CD4-positive, alpha-beta T cell treated with Interleukin-15 for 1 hour (primary cell): Measurements from ENCODE around the gene BANF1.

Experiments used
- DNase-seq: peaks from one replicate; pipeline ENCODE4 v3.0.0-alpha.2; 2020

The BANF1 gene, protein sequence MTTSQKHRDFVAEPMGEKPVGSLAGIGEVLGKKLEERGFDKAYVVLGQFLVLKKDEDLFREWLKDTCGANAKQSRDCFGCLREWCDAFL

GRCh38 chr11:66001942-66002647, at the start of gene BANF1, which contains the start of gene EIF1AD:
Gene BANF1 (plus strand): TSS chr11:66002503. CDS start chr11:66003251, 748 bp downstream.
Gene EIF1AD (minus strand): TSS chr11:66002157. CDS start chr11:66000389, 1,768 bp downstream.
- peak; percentile 92 for DNase-seq

DNA sequence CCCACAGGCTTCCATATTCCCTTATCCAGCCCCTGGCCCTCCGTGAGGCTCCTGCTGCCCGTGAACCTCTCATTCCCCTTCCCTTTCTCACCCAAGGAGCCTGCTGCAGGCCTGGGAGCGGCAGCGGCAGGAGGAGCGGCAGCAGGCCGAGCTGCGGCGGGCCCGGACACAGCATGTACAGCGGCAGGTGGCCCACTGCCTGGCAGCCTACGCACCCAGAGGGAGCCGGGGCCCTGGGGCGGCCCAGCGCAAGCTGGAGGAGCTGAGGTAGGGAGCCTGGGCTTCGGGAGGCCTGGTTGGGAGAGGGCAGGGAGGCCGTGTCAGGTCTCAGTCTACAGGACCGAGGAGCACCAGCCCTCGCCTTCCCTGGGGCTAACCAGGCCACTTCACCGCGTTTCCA, 48.8 kb upstream of the BANF1 start:
- no peak for DNase-seq

DNA sequence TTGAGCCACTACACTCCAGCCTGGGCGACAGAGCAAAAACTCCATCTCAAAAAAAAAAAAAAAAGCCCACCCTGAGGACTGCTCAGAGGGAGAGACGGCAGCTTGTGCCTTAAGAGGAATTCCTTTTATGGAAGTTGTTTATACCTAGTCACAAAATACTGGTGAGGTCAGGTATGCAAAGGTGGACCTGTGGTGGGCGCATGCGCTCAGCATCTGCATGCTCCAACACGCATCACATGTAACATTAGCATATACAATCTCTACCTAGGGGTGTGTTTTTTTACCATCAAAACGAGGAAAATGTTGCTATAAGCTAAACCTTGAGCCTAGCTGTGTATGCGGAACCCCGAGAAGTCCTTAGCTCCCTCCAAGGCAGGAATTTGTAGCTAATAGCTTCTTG, 47.5 kb upstream of the BANF1 start:
- DNase-seq: no peak

DNA sequence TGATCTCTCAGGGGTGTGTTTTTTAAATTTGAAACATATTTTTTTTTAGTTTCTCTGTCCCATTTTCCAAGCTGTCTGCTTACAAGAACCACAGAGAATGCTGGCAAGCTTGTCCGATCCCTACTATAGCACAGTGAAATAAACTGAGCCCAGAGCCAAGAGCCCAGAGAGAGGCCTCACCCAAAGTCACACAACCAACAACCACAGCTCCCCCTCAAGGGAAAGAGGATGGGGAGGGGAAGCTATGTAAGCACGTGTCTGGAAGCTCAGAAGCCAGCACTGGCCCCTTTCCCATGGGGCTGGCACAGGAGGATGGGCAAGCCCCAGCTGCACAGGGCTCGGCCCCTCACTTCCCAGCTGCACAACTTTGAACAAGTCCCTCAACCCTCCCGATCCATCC, 44.0 kb upstream of the BANF1 start:
- DNase-seq: no peak

DNA sequence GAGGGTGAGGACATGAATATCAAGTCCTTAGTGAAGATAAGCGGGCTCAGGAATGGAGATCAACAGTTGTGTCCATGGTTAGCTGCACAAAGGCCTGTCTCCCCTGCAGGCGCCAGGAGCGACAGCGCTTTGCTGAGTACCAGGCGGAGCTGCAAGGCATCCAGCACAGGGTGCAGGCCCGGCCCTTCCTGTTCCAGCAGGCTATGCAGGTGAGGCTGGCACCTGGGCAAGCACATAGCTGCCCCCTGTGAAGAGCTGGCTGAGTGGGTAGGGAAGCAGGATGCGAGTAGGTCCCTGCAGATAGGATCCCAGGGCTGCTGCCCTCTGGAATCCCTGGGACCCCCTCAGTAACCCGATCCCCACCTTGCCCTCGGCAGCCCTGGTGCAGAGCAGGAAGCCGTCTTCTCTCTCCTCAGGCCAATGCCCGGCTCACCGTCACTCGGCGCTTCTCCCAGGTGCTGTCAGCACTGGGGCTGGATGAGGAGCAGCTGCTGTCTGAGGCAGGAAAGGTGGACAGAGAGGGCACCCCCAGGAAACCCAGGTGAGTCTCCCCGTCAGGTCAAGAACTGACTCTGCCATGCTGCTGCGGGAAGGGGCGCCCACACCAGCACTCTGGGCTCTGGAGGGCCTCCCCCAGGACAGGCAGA, 43.4 kb upstream of the BANF1 start:
- no peak for DNase-seq

GRCh38 chr11:65960824-65961266, 41.5 kb upstream of the BANF1 start:
- no peak for DNase-seq

DNA sequence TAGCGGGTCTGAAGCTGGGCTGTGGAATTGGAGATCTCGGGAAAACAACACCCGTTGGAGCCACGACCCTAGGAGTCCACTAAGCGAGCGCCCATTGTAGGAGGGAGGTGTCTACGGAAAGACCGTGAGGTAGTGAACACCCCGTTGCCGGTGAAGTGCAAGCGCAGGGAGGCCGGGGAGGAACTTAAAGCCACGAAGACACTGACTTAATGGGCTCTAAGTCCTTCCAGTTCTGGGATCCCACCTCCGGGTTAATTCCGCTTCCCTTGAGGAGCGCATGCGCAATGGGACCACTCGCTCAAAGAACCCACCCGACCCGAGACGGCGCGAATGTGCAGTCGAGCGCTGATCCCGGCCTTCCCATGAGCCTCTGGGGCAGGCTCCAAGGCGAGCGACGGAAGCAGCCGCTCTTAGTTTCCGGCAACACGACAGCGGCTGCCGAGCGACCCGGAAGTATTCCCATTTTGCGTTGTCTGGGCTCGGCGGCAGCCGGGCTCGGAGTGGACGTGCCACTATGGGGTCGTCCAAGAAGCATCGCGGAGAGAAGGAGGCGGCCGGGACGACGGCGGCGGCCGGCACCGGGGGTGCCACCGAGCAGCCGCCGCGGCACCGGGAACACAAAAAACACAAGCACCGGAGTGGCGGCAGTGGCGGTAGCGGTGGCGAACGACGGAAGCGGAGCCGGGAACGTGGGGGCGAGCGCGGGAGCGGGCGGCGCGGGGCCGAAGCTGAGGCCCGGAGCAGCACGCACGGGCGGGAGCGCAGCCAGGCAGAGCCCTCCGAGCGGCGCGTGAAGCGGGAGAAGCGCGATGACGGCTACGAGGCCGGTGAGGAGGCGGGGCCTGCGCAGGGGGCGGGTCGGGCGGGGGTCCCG, 40.8 kb upstream of the BANF1 start, which contains the start of gene SART1:
Gene SART1 (plus strand): TSS at position 468 of the 874 bp plus-strand sequence. CDS start 47 bp downstream, at position 515.
- peak; percentile 98 for DNase-seq

GRCh38 chr11:65962141-65962564, 40.1 kb upstream of the BANF1 start:
- no peak for DNase-seq

- DNase-seq: no peak
These were observed 37.4 kb upstream of the BANF1 start for GRCh38 chr11:65964906-65965305.

DNA sequence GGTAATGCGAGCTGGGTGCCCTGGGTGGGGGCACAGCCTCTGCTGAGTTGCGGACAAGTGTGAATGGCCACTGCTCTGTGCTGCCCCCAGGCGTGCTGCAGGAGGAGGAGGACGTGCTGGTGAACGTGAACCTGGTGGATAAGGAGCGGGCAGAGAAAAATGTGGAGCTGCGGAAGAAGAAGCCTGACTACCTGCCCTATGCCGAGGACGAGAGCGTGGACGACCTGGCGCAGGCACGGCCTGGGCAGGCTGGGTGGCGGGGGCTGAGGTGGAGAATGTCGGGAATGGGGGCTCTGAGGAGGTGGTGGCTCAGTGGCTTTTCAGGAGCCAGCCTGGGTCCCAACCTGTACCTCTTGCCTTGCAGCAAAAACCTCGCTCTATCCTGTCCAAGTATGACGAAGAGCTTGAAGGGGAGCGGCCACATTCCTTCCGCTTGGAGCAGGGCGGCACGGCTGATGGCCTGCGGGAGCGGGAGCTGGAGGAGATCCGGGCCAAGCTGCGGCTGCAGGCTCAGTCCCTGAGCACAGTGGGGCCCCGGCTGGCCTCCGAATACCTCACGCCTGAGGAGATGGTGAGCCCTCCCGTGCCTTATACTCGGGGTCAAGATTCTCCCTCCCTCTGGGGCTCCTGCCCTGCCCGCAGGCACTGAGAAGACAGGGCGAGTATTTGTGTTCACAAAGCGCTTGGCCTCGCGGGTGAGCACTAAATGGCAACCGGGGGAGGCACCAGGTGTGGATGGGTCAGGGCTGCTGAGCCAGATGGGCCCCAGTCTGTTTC, 36.1 kb upstream of the BANF1 start:
- no peak for DNase-seq

DNA sequence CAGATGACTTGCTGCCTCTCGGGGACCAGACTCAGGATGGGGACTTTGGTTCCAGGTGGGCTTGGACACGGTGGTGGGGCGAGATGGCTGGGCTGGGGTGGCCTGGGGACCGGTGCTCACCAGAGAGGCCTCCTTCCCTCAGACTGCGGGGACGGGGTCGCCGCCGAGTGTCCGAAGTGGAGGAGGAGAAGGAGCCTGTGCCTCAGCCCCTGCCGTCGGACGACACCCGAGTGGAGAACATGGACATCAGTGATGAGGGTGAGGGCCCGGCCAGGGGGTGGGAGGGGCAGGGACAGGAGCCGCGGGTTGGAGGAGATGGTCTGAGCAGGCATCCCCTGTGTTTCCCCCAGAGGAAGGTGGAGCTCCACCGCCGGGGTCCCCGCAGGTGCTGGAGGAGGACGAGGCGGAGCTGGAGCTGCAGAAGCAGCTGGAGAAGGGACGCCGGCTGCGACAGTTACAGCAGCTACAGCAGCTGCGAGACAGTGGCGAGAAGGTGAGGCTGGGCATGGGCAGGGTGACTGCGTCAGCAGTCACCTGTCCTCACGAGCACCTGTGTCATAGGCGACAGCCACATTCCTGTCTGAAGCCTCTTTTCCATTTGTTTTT, 34.9 kb upstream of the BANF1 start:
- no peak for DNase-seq

DNA sequence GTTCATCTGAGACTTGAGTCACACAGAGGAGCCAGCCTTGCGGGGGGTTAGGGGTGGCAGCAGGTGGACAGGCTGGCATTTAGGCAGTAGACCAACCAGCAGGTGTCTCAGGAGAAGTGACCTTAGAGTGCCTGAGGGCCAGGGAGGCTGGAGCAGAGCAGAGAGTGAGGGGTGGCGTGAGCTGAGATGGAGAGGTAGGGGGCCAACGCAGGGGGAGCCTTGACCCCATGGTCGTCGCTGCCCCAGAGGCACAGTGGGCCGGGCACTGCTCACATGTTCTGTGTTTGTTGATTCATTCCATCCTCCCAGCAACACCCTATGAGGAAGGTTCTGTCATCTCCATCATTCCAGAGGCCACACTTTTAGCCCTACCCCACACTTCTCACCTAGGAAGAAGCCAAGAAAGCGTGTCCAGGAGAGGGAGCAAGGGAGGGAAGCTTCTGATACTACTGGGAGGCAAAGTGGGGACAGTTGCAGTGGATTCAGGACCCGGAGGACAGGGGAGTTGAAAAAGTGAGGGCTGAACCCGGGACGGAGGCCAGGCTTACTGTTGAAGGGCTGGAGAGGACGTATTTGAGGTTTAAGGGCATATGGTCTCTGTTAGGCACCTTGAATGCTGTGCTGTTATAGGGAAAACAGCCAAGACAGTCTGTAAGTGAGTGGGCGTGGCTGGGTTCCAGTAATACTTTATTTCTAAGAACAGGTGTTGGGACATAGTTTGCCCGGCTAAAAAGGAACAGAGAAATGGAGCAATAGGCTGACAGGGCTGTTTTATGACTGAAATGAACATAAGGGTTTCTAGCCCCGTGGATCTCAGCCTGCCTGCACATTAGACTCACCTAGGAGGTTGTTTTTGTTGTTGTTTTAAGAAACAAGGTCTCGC, 33.5 kb upstream of the BANF1 start:
- DNase-seq: no peak

- DNase-seq: no peak
These were observed 30.2 kb upstream of the BANF1 start for GRCh38 chr11:65972116-65972515.

GRCh38 chr11:65973439-65974110, 28.7 kb upstream of the BANF1 start:
- no peak for DNase-seq

GRCh38 chr11:65975771-65976170, 26.5 kb upstream of the BANF1 start:
- DNase-seq: no peak

DNA sequence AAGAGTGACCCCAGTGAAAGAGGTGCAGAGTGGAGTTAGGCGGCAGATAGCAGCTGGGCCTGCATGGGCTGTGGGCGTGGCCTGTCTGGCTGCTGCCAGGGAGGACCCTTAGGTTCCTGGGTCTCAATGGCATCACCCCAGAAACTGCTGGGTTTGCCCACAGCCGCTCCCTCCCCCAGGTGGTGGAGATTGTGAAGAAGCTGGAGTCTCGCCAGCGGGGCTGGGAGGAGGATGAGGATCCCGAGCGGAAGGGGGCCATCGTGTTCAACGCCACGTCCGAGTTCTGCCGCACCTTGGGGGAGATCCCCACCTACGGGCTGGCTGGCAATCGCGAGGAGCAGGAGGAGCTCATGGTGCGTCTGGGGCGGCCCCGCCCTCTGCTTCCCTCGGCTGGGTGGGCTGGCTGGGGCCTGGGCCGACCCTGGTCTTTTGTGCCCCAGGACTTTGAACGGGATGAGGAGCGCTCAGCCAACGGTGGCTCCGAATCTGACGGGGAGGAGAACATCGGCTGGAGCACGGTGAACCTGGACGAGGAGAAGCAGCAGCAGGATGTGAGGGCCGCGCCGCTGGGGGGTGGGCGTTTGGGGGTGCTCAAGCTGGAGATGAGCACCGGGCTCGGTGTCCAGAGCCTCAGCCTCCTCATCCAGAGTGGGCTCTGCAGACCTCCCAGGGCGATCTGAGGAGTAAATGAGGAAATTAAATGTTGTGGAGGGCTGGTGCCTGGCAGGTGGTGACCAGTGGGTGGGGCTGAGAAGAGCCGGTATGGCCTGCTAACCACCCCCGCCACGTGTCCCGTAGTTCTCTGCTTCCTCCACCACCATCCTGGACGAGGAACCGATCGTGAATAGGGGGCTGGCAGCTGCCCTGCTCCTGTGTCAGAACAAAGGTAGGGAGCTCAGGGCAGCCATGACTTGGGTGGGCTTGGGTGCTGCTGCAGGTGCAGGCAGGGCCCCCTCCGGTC, 25.8 kb upstream of the BANF1 start:
- DNase-seq: no peak

- no peak for DNase-seq
These were observed 24.5 kb upstream of the BANF1 start for GRCh38 chr11:65977621-65978390.
